ENCODE data around the gene XKR7. TPM values are rescaled to one million over a fixed set of nuclear protein-coding genes. Genes with fewer than 3 reads are reported as not detected.

The XKR7 gene
- total and polyA plus RNA-seq, 10 of the 15 experiments (the other 5 are each of a cell fraction or from before 2014, with no cell fraction given): not detected

GRCh38 chr20:32052778-32053362 is 84.9 kb downstream of the XKR7 start (continued):
- TF ChIP-seq, protein P1, sequence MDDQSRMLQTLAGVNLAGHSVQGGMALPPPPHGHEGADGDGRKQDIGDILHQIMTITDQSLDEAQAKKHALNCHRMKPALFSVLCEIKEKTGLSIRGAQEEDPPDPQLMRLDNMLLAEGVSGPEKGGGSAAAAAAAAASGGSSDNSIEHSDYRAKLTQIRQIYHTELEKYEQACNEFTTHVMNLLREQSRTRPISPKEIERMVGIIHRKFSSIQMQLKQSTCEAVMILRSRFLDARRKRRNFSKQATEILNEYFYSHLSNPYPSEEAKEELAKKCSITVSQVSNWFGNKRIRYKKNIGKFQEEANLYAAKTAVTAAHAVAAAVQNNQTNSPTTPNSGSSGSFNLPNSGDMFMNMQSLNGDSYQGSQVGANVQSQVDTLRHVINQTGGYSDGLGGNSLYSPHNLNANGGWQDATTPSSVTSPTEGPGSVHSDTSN (IDR thresholded peaks at IDR 0.05; ENCODE audit: insufficient replicate concordance, low read depth, low read length): no peak
- TF ChIP-seq RCOR1 (conservative IDR thresholded peaks at IDR 0.05; ENCODE audit: low read depth, low read length): no peak
- no peak for TF ChIP-seq ETV6 (conservative IDR thresholded peaks at IDR 0.05 in 1 of 2, IDR thresholded peaks at IDR 0.05 in 1 of 2; ENCODE audit: borderline replicate concordance in 1 of 2, low read depth in 1 of 2)
- TF ChIP-seq NR2C2 (IDR thresholded peaks at IDR 0.05; ENCODE audit: borderline replicate concordance, control insufficient read depth, insufficient read length, low read depth): no peak
- TF ChIP-seq, protein P2, sequence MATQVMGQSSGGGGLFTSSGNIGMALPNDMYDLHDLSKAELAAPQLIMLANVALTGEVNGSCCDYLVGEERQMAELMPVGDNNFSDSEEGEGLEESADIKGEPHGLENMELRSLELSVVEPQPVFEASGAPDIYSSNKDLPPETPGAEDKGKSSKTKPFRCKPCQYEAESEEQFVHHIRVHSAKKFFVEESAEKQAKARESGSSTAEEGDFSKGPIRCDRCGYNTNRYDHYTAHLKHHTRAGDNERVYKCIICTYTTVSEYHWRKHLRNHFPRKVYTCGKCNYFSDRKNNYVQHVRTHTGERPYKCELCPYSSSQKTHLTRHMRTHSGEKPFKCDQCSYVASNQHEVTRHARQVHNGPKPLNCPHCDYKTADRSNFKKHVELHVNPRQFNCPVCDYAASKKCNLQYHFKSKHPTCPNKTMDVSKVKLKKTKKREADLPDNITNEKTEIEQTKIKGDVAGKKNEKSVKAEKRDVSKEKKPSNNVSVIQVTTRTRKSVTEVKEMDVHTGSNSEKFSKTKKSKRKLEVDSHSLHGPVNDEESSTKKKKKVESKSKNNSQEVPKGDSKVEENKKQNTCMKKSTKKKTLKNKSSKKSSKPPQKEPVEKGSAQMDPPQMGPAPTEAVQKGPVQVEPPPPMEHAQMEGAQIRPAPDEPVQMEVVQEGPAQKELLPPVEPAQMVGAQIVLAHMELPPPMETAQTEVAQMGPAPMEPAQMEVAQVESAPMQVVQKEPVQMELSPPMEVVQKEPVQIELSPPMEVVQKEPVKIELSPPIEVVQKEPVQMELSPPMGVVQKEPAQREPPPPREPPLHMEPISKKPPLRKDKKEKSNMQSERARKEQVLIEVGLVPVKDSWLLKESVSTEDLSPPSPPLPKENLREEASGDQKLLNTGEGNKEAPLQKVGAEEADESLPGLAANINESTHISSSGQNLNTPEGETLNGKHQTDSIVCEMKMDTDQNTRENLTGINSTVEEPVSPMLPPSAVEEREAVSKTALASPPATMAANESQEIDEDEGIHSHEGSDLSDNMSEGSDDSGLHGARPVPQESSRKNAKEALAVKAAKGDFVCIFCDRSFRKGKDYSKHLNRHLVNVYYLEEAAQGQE (IDR thresholded peaks at IDR 0.05; ENCODE audit: low read depth, low read length): no peak
- no peak for TF ChIP-seq ZNF24 (IDR thresholded peaks at IDR 0.05)
- TF ChIP-seq, protein P3, sequence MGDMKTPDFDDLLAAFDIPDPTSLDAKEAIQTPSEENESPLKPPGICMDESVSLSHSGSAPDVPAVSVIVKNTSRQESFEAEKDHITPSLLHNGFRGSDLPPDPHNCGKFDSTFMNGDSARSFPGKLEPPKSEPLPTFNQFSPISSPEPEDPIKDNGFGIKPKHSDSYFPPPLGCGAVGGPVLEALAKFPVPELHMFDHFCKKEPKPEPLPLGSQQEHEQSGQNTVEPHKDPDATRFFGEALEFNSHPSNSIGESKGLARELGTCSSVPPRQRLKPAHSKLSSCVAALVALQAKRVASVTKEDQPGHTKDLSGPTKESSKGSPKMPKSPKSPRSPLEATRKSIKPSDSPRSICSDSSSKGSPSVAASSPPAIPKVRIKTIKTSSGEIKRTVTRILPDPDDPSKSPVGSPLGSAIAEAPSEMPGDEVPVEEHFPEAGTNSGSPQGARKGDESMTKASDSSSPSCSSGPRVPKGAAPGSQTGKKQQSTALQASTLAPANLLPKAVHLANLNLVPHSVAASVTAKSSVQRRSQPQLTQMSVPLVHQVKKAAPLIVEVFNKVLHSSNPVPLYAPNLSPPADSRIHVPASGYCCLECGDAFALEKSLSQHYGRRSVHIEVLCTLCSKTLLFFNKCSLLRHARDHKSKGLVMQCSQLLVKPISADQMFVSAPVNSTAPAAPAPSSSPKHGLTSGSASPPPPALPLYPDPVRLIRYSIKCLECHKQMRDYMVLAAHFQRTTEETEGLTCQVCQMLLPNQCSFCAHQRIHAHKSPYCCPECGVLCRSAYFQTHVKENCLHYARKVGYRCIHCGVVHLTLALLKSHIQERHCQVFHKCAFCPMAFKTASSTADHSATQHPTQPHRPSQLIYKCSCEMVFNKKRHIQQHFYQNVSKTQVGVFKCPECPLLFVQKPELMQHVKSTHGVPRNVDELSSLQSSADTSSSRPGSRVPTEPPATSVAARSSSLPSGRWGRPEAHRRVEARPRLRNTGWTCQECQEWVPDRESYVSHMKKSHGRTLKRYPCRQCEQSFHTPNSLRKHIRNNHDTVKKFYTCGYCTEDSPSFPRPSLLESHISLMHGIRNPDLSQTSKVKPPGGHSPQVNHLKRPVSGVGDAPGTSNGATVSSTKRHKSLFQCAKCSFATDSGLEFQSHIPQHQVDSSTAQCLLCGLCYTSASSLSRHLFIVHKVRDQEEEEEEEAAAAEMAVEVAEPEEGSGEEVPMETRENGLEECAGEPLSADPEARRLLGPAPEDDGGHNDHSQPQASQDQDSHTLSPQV (IDR thresholded peaks at IDR 0.05): no peak
- no peak for TF ChIP-seq ESRRA (IDR thresholded peaks at IDR 0.05; ENCODE audit: low read length)
- TF ChIP-seq POLR2A (IDR thresholded peaks at IDR 0.05; ENCODE audit: low read depth, low read length): peak; percentile 61; the same call in 1 of the 2 replicates
- no peak for TF ChIP-seq E2F8 (IDR thresholded peaks at IDR 0.05; ENCODE audit: low read depth, partially characterized antibody)
- no peak for TF ChIP-seq RBBP5 (conservative IDR thresholded peaks at IDR 0.05)
- TF ChIP-seq STAT1 (conservative IDR thresholded peaks at IDR 0.05): no peak
- no peak for TF ChIP-seq PKNOX1 (IDR thresholded peaks at IDR 0.05)
- no peak for TF ChIP-seq SREBF1 (IDR thresholded peaks at IDR 0.05; ENCODE audit: low read length)
- peak; percentile 82; the same call in 1 of the 2 replicates for TF ChIP-seq PAX5 (IDR thresholded peaks at IDR 0.05; ENCODE audit: borderline replicate concordance, low read depth, low read length)

All from GM12878 (cell line).